GM12878 (cell line): ENCODE measurements around the gene DMRTC2. TPM values are rescaled to one million over a fixed set of nuclear protein-coding genes. Genes with fewer than 3 reads are reported as not detected.

Experiments
- BCL3 ChIP-seq: IDR thresholded peaks from 2 replicates; pipeline ENCODE4 v1.6.1; 2011; ENCODE audit warnings: borderline replicate concordance, low read depth, mild to moderate bottlenecking, moderate library complexity, low read length; ENCODE audit not compliant: insufficient read depth, poor library complexity, severe bottlenecking
- CBFB ChIP-seq: IDR thresholded peaks from 2 replicates; pipeline ENCODE4 v1.6.1; 2016; ENCODE audit warnings: antibody characterized with exemption, low read depth
- EGR1 ChIP-seq, 2 experiments: IDR thresholded peaks; 1 replicate in 1 of 2; 2 replicates in 1 of 2; pipeline ENCODE4 v1.6.1; 2011 to 2012; ENCODE audit warnings: low read depth in 2 of 2, low read length in 2 of 2, borderline replicate concordance in 1 of 2, mild to moderate bottlenecking in 1 of 2, moderate library complexity in 1 of 2
- ETV6 ChIP-seq, 2 experiments: fragments of 450-650 bp in 1 of 2; IDR thresholded peaks in 1 of 2; conservative IDR thresholded peaks in 1 of 2; 2 replicates each; pipeline ENCODE4 v1.6.1; 2014; ENCODE audit warnings: antibody characterized with exemption in 1 of 2, borderline replicate concordance in 1 of 2, low read depth in 1 of 2, mild to moderate bottlenecking in 1 of 2, moderate library complexity in 1 of 2
- GATAD2B ChIP-seq: fragments of 450-650 bp; conservative IDR thresholded peaks from 2 replicates; pipeline ENCODE4 v1.6.1; 2017; ENCODE audit warnings: low read depth, mild to moderate bottlenecking, moderate library complexity
- HSF1 ChIP-seq: fragments of 150-350 bp; IDR thresholded peaks from 2 replicates; pipeline ENCODE4 v1.6.1; 2014; ENCODE audit warnings: mild to moderate bottlenecking, low read depth, low read length
- NBN ChIP-seq: fragments of 450-650 bp; IDR thresholded peaks from 2 replicates; pipeline ENCODE4 v1.6.1; 2016
- NFXL1 ChIP-seq: fragments of 450-650 bp; IDR thresholded peaks from 2 replicates; pipeline ENCODE4 v1.6.1; 2017; ENCODE audit warnings: antibody characterized with exemption, mild to moderate bottlenecking, borderline replicate concordance
- NFYA ChIP-seq: IDR thresholded peaks from 2 replicates; pipeline ENCODE4 v1.6.1; 2011; ENCODE audit warnings: low read depth, mild to moderate bottlenecking, low read length, improper control_type of control experiment, borderline replicate concordance
- POLR2AphosphoS2 ChIP-seq: IDR thresholded peaks from 2 replicates; pipeline ENCODE4 v1.6.1; 2011; ENCODE audit warnings: low read depth, mild to moderate bottlenecking, low read length, improper control_type of control experiment, moderate library complexity
- PRDM15 ChIP-seq: fragments of 450-650 bp; formaldehyde crosslinking; IDR thresholded peaks from 2 replicates; pipeline ENCODE4 v1.4.0; 2020; ENCODE audit warnings: mild to moderate bottlenecking, moderate library complexity
- RCOR1 ChIP-seq: conservative IDR thresholded peaks from 2 replicates; pipeline ENCODE4 v1.6.1; 2012; ENCODE audit warnings: low read depth, low read length, improper control_type of control experiment
- RELA ChIP-seq: fragments of 450-650 bp; IDR thresholded peaks from 2 replicates; pipeline ENCODE4 v1.8.0; 2014; ENCODE audit warnings: borderline replicate concordance; ENCODE audit not compliant: partially characterized antibody
- REST ChIP-seq: IDR thresholded peaks from 2 replicates; pipeline ENCODE4 v1.6.1; 2012; ENCODE audit warnings: mild to moderate bottlenecking, low read depth, low read length
- SMAD5 ChIP-seq: IDR thresholded peaks from 2 replicates; pipeline ENCODE4 v1.6.1; 2016; ENCODE audit warnings: antibody characterized with exemption, low read depth
- SUPT20H ChIP-seq: IDR thresholded peaks from 2 replicates; pipeline ENCODE4 v1.6.1; 2011; ENCODE audit warnings: low read depth, mild to moderate bottlenecking, low read length, moderate library complexity, borderline replicate concordance; ENCODE audit not compliant: control insufficient read depth
- ZNF217 ChIP-seq: fragments of 450-650 bp; IDR thresholded peaks from 2 replicates; pipeline ENCODE4 v1.6.1; 2017; ENCODE audit warnings: antibody characterized with exemption, mild to moderate bottlenecking
- ZNF274 ChIP-seq: IDR thresholded peaks from one replicate; pipeline ENCODE4 v1.8.0; 2011; ENCODE audit not compliant: insufficient read length, insufficient read depth
- polyA plus RNA-seq, 11 experiments: library from polyadenylated mRNA; depleted of rRNA in 4 of 11; unstranded in 6 of 11; stranded (reverse) in 5 of 11; fragments of >200 nt; fragmentation: Nextera tagmentation in 4 of 11; fragmentation: Illumina TruSeq in 1 of 11; extraction: Ambion mirVana in 4 of 11; extraction: Trizol in 1 of 11; gene quantifications; 1 replicate in 1 of 11; 2 replicates in 10 of 11; pipeline versions ENCODE4 v1.2.1 to v1.2.3, GENCODE V29; 2011 to 2016; ENCODE audit warnings: inconsistent platforms in 2 of 11, missing spikeins in 2 of 11, low read depth in 1 of 11
- total RNA-seq, 4 experiments: library from RNA; depleted of rRNA in 3 of 4; stranded (reverse); fragments of >200 nt in 3 of 4; fragmentation: Illumina TruSeq in 1 of 4; extraction: Trizol in 1 of 4; gene quantifications; 2 replicates each; pipeline versions ENCODE4 v1.2.1 to v1.2.3, GENCODE V29; 2013 to 2021

The DMRTC2 gene
- total and polyA plus RNA-seq, 10 of the 15 experiments (the other 5 are each of a cell fraction or from before 2014, with no cell fraction given), result not detected

GRCh38 chr19:41871573-41872383, 26.9 kb downstream of the DMRTC2 start (continued):
- TF ChIP-seq REST (no peak), HSF1 (no peak), CBFB (no peak; the same call in 1 of the 2 replicates), RCOR1 (no peak), ZNF217 (no peak), ZNF274 (no peak), GATAD2B (0 out of 2 replicates have a peak, but pooled peaks have one; percentile 88), NFXL1 (no peak), PRDM15 (0 out of 2 replicates have a peak, but pooled peaks have one; percentile 53), EGR1 (IDR thresholded peaks at IDR 0.05; ENCODE audit: borderline replicate concordance in 1 of 2, low read depth in 2 of 2, low read length in 2 of 2) (peak in 1 of 2 experiments; percentile 80; a peak in 2 of 3 replicates), SMAD5 (peak; percentile 17), POLR2AphosphoS2 (no peak; the same call in 1 of the 2 replicates), NBN (peak; percentile 64; the same call in 1 of the 2 replicates), ETV6 (conservative IDR thresholded peaks at IDR 0.05 in 1 of 2, IDR thresholded peaks at IDR 0.05 in 1 of 2; ENCODE audit: borderline replicate concordance in 1 of 2, low read depth in 1 of 2) (peak in 1 of 2 experiments; percentile 90; a peak in 2 of 4 replicates), SUPT20H (no peak), NFYA (no peak), BCL3 (peak; percentile 62), RELA (no peak)
